Vagina (tissue), 2 donors: ENCODE results near the gene RASGEF1C.

ENCODE experiments used
- POLR2AphosphoS5 ChIP-seq, 2 donors: sonication (generic); formaldehyde crosslinking; IDR thresholded peaks; one replicate each; pipeline ENCODE4 v1.9.0; 2017; ENCODE audit warnings: antibody characterized with exemption in 2 of 2, mild to moderate bottlenecking in 2 of 2, low read depth in 1 of 2; ENCODE audit not compliant: insufficient read depth in 1 of 2
- TF ChIP-seq, protein P1 (sequence below), 3 experiments: fragments of 450-650 bp in 2 of 3; fragments of 200-600 bp in 1 of 3; sonication (generic) in 1 of 3; IDR thresholded peaks; one replicate each; pipeline ENCODE4 v1.5.1; 2017 to 2019; ENCODE audit warnings: antibody characterized with exemption in 3 of 3, mild to moderate bottlenecking in 2 of 3, moderate library complexity in 2 of 3

DNA sequence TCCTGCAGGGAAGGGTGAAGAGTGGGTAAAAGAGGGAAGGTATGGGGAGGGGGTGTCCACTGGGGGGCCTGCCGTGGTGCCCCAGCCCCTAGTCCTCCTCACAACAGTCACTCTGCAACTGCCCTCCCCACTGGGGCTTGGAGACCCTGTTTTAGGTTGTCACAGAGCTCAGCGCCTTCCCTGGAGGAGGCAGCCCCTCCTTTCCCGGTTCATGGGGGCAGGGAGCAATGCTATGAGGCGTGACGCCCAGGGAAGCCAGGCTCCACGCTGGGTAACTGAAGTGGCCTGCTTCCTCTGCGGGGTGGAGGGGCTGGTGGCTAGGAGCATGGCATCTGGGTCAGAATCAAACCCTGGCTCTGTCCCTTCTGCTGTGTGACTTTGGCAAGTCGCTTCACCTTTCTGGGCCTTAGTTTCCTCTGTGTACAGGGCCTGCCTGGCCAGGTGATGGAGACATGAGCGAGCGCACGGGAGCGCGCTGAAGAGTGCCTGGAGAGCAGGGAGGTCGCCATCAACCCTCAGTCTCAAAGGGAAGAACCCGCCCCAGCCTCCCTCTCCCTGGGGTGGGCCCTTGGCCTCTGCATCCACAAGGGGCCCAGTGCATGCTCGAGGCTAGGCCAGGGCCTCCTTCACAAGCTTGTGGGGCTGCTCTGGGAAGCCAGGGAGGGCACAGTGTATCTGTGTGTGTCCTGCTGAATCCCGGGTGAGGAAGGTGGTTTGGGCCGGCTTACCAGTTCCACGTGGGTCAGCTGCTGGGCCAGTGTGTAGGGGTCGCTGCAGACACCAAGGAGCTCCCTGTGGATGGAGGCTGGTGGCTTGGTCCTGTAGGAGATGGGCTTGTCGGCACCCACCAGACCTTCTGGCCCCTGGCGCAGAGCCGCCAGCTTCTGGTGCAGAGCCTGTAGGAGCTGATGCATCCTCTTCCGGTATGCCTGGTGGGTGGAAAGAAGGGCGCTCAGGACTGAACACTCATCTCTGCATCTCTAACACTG lies 81.0 kb downstream of the RASGEF1C start:
- TF ChIP-seq, protein P1, sequence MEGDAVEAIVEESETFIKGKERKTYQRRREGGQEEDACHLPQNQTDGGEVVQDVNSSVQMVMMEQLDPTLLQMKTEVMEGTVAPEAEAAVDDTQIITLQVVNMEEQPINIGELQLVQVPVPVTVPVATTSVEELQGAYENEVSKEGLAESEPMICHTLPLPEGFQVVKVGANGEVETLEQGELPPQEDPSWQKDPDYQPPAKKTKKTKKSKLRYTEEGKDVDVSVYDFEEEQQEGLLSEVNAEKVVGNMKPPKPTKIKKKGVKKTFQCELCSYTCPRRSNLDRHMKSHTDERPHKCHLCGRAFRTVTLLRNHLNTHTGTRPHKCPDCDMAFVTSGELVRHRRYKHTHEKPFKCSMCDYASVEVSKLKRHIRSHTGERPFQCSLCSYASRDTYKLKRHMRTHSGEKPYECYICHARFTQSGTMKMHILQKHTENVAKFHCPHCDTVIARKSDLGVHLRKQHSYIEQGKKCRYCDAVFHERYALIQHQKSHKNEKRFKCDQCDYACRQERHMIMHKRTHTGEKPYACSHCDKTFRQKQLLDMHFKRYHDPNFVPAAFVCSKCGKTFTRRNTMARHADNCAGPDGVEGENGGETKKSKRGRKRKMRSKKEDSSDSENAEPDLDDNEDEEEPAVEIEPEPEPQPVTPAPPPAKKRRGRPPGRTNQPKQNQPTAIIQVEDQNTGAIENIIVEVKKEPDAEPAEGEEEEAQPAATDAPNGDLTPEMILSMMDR (IDR thresholded peaks at IDR 0.05): no peak
- no peak for TF ChIP-seq POLR2AphosphoS5 (IDR thresholded peaks at IDR 0.05; ENCODE audit: insufficient read depth in 1 of 2, low read depth in 1 of 2)
